NCI-H82 treated with DMSO at 0.1 percent for 48 hours (cell line): Measurements from ENCODE around the gene MYO7B.
"Not testable (repeated sequence)": the region's sequence is repeated elsewhere in the genome, so short reads cannot be mapped to it uniquely, and the experiment has no call there.

Experiments
- DNase-seq: peaks from one replicate; lab custom pipeline; 2025; ENCODE audit not compliant: unreplicated experiment; lab: John Stamatoyannopoulos, UW

MYO7B gene

DNA sequence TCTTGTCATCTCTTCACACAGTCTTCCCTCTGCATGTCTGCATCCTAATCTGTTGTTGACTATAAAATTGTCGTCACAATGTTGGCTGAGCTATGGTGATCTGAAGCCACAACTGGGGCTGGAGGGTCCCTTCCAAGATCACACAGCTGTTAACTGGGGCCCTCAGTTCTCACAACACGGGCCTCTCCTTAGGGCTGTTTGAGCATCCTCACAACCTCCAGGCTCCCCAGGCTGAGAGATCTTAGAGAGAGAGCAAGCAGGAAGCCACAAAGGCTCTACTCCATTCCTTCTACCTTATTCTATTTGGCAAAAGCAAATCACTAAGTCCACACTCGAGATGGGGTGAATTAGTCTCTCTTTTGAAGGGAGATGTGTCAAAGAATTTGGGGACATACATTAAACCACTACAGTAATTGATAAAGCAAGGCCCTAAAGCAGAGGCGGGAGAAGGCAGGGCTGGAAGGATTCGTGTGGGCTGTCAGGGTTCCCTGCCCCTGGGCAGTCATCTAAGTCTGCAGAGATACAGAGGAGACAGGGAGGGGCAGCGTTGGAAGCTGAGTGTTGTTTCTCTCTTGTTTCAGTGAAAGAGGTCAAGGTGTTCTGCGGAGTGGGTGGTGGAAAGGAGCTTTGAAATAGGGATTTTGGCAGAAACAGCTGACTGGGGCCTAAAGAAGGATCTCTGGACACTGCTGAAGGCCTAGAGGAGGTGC, 15.9 kb downstream of the MYO7B start:
- no peak for DNase-seq

DNA sequence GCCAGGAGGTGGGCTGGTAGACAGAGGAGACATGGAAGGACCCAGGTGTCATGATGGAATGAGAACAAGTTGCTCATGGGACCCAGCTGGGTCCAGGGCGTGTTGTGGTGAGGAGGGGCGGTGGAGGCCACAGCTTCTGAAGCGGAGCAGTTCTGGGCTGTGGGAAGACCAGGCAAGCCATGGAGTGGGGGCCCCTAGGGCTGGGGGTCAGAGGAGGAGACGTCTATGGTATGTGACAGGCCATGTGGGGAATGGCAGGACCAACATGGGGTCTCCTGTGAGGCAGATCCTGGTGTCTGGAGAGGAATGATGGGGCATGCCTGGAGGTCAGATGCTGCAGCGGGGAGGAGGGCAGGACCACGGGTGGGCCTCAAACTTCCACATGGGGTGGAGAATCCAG, 16.9 kb downstream of the MYO7B start:
- DNase-seq, result no peak

DNA sequence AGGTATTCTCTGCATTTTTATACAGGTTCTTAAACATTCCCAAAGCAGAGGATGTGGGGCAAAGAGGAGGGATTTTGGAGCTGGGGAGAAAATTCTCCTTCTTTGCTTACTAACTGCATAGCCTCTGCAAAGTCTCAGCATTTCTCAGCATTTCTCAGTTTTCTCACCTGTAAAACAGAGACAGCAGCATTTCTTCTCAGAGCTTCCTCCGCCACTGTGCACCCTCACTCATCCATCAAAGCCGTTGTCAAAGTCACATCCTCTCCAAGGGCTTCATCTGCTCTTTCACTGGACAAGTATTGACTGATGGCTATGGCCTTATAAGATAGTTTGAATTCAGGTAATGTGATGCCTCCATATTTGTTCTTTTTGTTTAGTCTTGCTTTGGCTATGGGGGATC, 17.4 kb downstream of the MYO7B start:
- no peak for DNase-seq

DNA sequence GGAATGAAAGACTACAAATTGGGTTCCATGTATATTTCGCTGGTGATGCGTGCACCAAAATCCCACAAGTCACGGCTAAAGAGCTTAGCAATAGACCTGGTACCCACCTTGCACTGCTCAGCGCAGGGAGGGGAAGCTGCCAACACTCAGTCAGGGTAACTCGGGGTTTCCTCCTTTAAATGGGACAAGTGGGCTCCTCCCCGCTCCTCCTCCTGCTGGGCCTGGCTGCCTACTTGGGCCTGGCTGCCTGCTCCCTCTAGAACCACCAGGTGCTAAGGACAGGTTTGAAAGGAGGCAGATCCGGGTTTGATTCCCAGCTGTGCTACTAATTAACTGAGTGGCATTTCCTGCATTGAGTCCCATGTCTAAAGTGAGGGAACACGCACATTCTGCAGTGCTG, 23.4 kb downstream of the MYO7B start:
- DNase-seq, result no peak

DNA sequence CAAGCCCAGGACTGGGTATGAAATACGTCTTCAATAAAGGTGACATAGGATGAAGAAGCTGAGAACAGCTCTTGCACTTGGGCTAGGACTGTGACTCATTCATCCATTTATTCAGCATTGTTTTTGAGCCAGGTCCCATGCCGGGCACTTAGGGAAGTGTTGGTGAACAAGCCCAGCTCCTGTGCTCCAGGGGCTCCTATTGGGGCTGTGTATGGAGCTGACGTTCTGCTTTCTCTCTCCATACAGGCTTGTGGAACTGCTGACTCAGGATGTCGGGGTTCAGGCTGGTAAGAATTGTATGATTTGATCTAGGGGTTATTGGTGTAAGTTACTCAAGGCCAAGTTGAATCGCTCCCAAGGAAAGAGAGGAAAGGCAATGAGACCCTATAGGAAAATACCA, 24.0 kb downstream of the MYO7B start:
- DNase-seq, result no peak

DNA sequence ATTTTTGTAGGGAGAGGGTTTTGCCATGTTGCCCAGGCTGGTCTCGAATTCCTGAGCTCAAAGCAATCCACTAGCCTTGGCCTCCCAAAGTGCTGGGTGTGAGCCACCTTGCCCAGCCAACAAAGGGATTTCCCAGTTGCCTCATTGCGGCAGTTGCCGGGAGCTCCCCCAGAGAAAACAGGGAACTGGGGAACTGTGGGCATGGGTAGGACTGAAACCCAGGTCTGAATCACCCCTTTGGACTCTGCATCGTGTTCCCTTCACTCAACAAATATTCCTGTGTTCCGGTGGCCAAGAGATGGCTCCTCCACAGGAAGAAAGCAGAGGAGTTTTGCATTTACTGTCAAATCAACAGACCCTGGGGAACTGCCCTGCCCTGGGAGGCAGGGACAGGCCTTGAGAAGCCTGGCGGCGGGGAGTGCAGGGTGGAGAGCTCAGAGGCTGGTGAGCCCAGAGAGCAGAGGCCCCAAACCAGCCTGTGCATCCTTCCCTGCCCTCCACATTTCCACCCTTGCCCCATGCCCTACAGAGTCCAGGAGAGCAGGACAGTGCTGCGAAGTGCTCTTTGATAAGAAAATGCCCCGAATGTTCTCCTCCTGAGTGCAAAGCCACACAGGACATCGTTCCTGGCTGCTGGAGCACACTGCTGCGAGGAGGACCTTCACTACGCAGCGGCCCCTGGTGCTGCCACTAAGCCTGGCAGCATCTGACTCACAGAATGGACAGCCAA, 24.9 kb downstream of the MYO7B start:
- DNase-seq, result no peak

DNA sequence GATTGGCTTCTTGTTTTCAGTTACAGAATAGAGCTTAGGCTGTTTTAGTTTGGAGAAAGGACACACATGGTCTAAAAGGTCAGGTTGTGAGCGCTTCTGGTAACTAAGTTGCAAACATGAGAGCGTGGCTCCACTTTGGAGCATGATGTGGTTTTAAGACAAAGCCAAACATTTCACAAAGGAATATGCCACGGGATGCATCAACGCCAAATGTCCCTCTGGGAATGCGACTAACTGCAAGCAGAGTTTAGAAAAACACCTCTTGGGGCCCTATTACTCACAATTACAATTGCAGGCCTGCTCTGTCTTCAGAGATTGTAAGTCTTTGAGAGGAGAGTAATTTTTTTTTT, 25.4 kb downstream of the MYO7B start:
- no peak for DNase-seq

DNA sequence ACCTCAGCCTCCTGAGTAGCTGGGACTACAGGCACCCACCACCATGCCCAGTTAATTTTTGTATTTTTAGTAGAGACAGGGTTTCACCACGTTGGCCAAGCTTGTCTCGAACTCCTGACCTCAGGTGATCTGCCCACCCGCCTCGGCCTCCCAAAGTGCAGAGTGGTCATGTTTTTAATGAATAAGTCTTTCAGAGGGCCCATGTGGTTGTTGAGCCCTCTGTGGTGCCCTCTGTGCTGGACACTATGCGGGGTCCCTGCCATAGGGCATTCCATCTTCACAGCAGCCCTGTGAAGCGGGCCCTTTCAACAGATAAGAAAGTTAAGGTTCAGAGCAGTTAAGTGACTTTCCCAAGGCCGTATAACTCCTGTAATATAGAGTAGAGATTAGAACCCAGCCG, 25.9 kb downstream of the MYO7B start:
- DNase-seq, result no peak

DNA sequence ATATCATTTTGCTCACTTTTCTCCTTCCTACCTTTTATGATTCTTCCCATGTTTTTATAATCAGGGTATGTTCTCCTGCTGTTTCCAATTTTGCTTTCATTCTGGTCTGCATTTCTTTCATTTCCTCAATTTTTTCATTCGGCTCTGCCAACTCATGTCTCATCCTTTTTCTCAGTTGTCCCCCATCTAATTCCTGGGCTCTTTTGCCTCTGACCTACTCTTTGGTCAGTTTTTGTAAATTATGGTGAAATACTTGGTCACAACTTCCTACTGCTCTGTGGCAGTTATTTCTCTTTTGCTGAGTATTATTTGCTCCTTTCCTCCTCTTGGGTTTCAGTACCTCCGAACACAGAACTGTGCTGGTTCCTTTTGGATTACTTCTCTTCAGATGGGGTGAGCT, 27.5 kb downstream of the MYO7B start:
- no peak for DNase-seq

DNA sequence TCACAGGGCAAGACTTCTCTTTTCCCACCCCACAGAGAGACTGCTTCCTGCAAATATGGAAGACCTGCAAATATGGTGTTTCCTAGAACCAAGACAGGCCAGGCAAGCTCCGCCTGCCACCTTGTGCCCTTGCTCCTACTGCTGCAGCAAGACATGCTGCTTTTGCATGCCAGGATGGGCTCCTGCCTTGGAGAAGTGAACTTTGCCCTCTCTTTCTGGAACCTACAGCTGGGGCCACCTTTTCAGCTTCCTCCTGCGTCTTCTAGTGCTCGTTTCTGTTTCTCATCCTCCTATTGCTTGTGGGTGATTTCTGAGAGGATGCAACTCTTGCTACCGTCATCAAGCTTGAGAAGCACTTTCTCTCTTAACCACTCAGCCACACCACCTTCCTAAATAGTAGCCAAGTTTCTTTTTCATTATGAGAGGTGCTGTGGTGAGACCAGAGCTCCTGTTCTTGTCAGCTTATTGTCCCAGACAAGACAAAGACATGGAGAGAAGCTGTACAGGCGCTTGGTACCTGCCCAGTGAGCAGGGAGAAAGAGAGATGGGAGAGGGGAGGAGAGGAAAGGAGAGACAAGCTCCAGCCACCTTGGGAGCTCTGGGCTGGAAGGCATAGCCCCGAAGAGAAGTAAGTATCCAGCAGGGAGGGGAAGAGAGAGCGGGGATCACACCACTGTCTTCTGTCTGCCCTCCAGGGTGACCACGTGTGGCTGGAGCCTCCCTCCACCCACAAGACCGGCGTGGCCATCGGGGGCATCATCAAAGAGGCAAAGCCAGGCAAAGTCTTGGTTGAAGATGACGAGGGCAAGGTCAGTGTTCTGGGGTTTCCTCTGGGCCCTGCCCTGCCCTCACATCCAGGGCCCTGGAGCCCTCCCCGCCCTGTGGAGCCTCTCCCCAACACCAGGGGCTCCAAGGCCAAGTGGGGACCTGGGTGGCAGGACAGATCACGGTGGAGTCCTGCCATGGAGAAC, 28.3 kb downstream of the MYO7B start:
- no peak for DNase-seq

DNA sequence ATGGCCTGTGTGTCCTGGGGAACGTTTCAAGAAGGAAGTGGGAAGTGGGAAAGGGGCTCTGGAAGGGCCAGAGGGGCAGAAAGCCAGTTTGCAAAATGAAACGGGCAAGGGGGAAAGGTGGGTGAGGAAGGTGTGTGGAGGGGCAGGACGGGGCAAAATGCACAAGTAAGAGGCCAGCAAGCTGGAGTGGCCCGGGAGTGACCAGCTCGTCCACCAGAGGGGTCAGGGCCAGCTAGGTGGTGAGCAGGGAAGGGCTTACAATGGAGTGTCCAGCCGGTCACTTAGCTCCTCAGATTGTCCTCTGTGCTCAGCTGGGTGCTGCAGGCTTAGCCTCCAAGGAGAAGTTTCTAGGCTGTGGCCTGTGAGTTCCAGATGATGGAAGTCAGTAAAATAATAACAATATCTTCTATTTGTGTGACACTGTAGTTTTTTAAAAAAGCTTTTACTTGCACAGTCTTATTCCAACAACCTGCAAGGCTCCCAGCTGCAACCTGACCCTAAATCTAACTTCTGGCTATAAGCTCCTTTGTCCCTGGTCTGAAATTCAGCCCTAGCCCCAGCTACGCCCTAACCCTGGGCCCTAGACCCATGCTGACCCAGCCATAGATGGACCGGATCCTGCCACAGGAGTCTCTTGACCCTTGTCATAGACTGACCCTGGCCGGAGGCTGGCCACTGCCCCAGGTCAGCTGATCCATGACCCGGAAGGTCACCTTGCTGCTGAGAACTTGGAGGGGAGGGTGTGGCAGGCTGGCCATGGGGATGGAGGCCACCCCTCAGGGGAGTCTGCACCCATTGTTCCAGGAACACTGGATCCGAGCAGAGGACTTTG, 29.2 kb downstream of the MYO7B start:
- DNase-seq, result no peak

DNA sequence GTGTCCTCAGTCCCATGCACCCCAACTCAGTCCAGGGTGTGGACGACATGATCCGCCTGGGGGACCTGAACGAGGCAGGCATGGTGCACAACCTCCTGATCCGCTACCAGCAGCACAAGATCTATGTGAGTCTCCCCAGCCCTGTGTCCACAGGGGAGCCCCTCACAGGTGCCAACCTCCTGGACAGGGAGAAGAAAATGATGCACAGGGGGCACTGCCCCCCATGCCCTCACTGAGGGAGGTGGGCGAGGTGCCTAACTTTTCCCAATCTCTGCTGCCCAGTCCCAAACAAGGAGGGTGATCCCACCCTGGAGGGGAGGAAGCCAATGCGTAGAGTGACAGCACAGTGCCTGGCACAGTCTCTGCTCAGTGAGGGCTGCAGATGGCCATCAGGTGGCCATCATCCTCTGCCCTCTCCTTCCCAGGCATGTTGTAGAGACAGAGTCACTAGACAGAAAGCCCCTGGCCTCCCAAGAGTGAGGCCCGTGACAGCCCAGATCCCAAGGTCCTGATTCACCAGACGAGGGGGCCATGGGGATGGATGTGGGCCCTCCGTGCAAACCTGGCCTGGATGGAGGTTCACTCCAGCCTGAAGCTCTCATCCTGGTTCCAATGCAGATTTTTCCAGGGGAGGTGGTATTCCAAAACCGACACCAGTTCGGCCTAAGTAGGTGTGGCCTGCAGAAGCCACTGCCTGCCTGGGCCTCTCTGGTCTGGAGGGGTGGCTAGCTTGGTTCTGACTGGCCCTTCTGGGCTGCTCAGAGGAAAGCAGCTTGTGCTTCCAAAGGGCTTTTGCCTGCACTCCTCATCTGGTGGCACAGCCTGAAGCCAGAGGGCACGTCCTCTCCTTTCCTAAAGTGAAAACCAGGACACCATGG, 30.0 kb downstream of the MYO7B start:
- no peak for DNase-seq

DNA sequence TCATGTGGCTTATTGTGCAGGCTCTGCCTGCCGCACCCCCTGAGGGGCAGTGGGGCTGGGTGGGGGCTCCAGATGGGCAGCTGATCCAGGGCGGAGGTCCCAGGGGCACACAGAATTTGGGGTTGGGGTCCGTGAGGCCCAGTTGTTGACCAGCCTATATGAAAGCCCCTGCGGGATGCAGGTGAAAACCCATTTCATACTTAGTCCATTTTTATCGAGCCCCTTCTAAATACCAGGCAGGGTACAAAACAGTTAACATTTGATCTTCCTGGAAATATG, 30.6 kb downstream of the MYO7B start:
- no peak for DNase-seq

DNA sequence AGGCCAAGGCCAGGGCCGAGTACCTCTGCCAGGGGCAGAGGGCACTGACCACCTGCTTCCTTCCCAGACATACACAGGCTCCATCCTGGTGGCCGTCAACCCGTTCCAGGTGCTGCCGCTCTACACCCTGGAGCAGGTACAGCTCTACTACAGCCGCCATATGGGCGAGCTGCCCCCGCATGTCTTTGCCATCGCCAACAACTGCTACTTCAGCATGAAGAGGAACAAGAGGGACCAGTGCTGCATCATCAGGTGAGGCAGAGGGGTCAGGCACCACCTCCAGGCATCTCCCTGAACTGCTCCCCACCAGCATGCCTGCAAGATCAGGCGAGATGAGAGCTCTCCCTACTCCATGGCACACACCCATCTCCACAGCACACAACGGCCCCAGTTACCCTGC, 31.1 kb downstream of the MYO7B start:
- no peak for DNase-seq

DNA sequence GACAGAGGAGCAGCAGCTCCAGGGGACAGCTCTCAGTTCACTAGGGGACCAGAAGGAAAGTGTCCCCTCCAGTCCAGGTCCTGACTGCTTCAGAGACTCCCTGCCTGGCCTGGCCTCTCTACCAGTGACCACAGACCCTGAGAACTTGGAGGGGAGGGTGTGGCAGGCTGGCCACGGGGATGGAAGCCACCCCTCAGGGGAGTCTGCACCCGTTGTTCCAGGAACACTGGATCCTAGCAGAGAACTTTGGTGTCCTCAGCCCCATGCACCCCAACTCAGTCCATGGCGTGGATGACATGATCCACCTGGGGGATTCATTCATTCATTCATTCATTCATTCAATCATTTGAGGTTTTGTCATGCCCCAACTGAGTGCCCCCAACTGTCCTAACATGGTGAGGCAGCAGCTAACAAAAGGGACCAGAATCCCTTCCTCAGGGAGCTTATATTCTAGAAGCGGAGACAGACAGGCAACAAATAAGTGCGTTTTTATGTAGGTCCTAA, 31.9 kb downstream of the MYO7B start:
- DNase-seq, result no peak

DNA sequence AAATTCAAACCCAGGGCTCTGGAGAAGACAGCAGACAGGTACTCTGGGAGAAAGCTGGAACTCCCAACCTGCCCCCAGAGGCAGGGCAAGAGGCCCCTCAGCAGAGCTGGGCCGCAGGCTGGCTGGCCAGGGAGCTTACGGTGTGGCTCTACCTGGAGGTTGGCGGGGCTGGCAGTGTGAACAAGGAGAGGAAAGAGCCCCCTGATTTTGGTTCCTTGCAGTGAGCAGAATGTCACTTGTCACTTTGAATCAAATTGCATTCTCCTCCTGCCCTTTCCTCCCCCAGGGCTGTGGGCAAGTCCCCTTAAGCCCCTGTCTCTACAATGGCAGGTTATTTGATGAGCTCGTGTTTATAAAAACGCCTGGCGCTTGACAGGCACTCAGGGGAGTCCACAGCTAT, 32.6 kb downstream of the MYO7B start:
- DNase-seq, result no peak

DNA sequence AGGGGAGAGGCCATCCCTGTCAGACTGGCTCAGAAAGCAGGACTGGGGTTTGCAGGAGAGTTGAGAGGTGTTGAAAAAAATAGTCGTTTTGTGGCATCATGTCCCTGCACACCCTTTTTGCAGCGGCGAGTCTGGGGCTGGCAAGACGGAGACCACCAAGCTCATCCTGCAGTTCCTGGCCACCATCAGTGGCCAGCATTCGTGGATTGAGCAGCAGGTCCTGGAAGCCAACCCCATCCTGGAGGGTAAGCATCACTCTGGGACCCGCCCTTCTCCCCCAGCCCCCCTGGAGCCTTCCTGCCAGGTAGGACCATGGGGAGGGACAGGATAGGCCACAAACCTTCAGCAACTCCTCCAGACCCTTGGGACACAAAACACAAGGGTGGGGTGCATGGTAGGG, 34.2 kb downstream of the MYO7B start:
- no peak for DNase-seq

DNA sequence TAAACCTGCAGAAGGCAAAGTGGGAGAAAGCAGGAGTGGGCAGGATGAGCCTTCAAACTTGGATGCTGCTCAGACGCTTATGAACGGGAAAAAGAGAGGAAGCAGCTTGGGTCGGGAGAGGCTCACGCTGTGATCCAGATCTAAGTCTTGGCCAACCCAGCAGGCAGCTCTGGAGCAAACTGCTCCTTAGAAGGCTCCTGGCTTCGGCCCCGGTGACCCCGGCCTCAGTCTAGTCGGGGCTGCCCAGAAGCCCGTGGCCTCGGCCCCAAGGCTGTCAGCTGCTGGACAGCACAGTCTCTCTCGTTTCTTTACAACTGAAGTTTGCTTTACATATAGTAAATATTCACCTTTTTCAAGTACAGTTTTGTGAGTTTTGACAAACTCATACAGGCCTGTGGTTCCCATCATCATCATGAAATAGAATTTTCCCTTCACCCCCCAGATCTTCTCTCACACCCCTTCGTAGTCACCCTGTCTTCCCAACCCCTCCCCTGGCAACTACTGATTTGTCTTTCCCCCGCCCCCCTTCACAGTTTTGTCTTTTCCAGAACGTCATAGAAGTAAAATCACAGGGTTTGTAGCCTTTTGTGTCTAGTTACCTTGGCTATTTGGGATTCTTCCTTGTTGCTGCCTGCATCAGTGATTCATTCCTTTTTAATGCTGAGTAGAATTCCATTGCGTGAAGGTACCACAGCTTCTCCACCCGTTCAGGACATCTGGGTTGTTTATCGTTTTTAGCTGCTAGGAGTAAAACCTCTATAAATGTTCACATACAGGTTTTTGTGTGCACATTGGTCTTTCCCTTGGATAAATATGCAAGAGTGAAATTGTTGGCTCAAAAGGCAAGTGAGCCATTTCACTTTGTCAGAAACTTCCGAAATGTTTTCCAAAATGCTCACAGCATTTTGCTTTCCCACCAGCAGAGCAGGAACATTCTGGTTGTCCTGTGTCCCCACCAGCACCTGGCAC, 35.1 kb downstream of the MYO7B start:
- DNase-seq, result no peak

DNA sequence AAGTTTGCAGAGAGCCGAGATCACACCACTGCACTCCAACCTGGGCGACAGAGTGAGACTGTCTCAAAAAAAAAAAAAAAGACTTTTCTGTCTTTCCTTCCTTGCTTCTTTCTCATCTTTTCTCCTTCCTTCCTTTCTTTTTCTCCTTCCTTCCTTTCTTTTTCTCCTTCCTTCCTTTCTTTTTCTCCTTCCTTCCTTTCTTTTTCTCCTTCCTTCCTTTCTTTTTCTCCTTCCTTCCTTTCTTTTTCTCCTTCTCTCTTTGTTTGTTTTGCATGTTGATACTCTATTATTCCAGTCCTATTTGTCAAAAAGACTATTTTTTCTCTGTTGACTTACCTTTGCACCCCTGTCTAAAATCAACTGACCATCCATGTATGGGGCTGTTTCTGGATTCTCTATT, 36.9 kb downstream of the MYO7B start:
- DNase-seq, result not testable (repeated sequence)
